Caco-2 (cell line): ENCODE data around the gene ZNRF1. TPM values are rescaled to one million over a fixed set of nuclear protein-coding genes. Genes with fewer than 3 reads are reported as not detected.

Source experiments
- BruUV-seq: library from RNA; stranded (reverse); fragments of 400-500 nt; replicated peaks from 2 replicates; lab custom pipeline; 2021; lab: Mats Ljungman, UMichigan
- CTCF ChIA-PET: fragments of 300-600 bp; sonication (Branson Sonifier 250); formaldehyde crosslinking; loops from one replicate; lab custom pipeline; 2022; ENCODE audit warnings: antibody characterized with exemption; lab: Charles Lee
- POLR2A ChIA-PET: fragments of 300-600 bp; sonication (Branson Sonifier 250); formaldehyde crosslinking; loops from one replicate; lab custom pipeline; 2022; ENCODE audit warnings: antibody characterized with exemption; lab: Charles Lee
- DNase-seq, 2 experiments: peaks; one replicate each; pipeline versions ENCODE4 v3.0.0 to v3.0.0-alpha.2; 2020 to 2022
- H3K27me3 ChIP-seq: replicated peaks from 2 replicates; pipeline ENCODE4 v1.6.0; 2011; ENCODE audit warnings: low read length; ENCODE audit not compliant: control insufficient read depth, insufficient read depth
- H3K36me3 ChIP-seq: 2 replicates; pipeline ENCODE4 v1.5.1; 2011; ENCODE audit warnings: low read length; ENCODE audit not compliant: control insufficient read depth, insufficient read depth
- H3K4me1 ChIP-seq: fragments of 250-450 bp; sonication (Bioruptor Pico); 2 replicates; pipeline ENCODE4 v1.5.1; 2020; ENCODE audit warnings: mild to moderate bottlenecking
- H3K4me3 ChIP-seq: 2 replicates; pipeline ENCODE4 v1.5.1; 2011; ENCODE audit warnings: low read depth, mild to moderate bottlenecking, control low read depth, low read length
- H3K9me3 ChIP-seq: fragments of 250-450 bp; sonication (Bioruptor Pico); 2 replicates; pipeline ENCODE4 v1.5.1; 2020; ENCODE audit warnings: mild to moderate bottlenecking, moderate library complexity
- H3K27ac Mint-ChIP-seq: one replicate; pipeline ENCODE4 v1.8.0; 2022; ENCODE audit warnings: mixed read lengths; ENCODE audit not compliant: unreplicated experiment
- H3K27me3 Mint-ChIP-seq: one replicate; pipeline ENCODE4 v1.8.0; 2022; ENCODE audit warnings: mixed read lengths; ENCODE audit not compliant: insufficient read depth, unreplicated experiment
- H3K36me3 Mint-ChIP-seq: one replicate; pipeline ENCODE4 v1.8.0; 2022; ENCODE audit warnings: mild to moderate bottlenecking, mixed read lengths; ENCODE audit not compliant: insufficient read depth, unreplicated experiment
- H3K4me1 Mint-ChIP-seq: one replicate; pipeline ENCODE4 v1.8.0; 2022; ENCODE audit warnings: low read depth, mixed read lengths; ENCODE audit not compliant: unreplicated experiment
- H3K4me3 Mint-ChIP-seq: one replicate; pipeline ENCODE4 v1.8.0; 2022; ENCODE audit warnings: mild to moderate bottlenecking, moderate library complexity, mixed read lengths; ENCODE audit not compliant: unreplicated experiment
- H3K9me3 Mint-ChIP-seq: one replicate; pipeline ENCODE4 v1.8.0; 2022; ENCODE audit warnings: mixed read lengths; ENCODE audit not compliant: unreplicated experiment
- CTCF ChIP-seq, 2 experiments: fragments of 200-600 bp in 1 of 2; IDR thresholded peaks; 1 replicate in 1 of 2; 2 replicates in 1 of 2; pipeline versions ENCODE4 v1.5.1 to v1.8.0; 2011 to 2022; ENCODE audit warnings: antibody characterized with exemption in 1 of 2, control low read depth in 1 of 2, inconsistent platforms in 1 of 2, low read depth in 1 of 2, low read length in 1 of 2, mild to moderate bottlenecking in 1 of 2, moderate library complexity in 1 of 2; ENCODE audit not compliant: insufficient read depth in 1 of 2, severe bottlenecking in 1 of 2, unreplicated experiment in 1 of 2
- intact Hi-C: fragments of 100-400 bp; cut with micrococcal nuclease; formaldehyde crosslinking; loops from one replicate; pipeline ENCODE4 v1.10.0; 2022; ENCODE audit not compliant: unreplicated experiment
- total RNA-seq: library from RNA; stranded (reverse); gene quantifications from 2 replicates; pipeline ENCODE4 v1.2.3, GENCODE V29; 2022

ZNRF1 gene
- total RNA-seq, 1 experiment from 2014 or later = 68.6 TPM

- Histone ChIP-seq H3K36me3 (0 out of 2 replicates have a peak, but pooled peaks cover 1% of the 10 kb centered on the region), H3K4me1 (peaks cover 12% of the 10 kb centered on the region), H3K4me3 (no peak overlapping the region), H3K27me3 (no peaks in the 10 kb centered on the region), H3K9me3 (no peaks in the 10 kb centered on the region)
- no TSS peak for BruUV-seq
- TF ChIP-seq CTCF (IDR thresholded peaks at IDR 0.05; ENCODE audit: insufficient read depth in 1 of 2, low read depth in 1 of 2, low read length in 1 of 2, severe bottlenecking in 1 of 2, unreplicated experiment in 1 of 2) = no peak
- no peak for DNase-seq
- H3K4me3 Mint-ChIP-seq = no peak overlapping the region
- ChIA-PET CTCF (no interaction called here), POLR2A (no interaction called here)
- H3K9me3 Mint-ChIP-seq = no peaks in the 10 kb centered on the region
- H3K27me3 Mint-ChIP-seq = no peaks in the 10 kb centered on the region
- intact Hi-C loops = no loop called here
- H3K36me3 Mint-ChIP-seq = peaks cover 5% of the 10 kb centered on the region
- no peak overlapping the region for H3K27ac Mint-ChIP-seq
- peaks cover 21% of the 10 kb centered on the region for H3K4me1 Mint-ChIP-seq
Measured at GRCh38 chr16:75007443-75007842, 8.6 kb downstream of the ZNRF1 start.

GRCh38 chr16:75010427-75010826 is 11.6 kb downstream of the ZNRF1 start:
- Histone ChIP-seq H3K9me3 (no peaks in the 10 kb centered on the region), H3K27me3 (no peaks in the 10 kb centered on the region), H3K36me3 (no peaks in the 10 kb centered on the region), H3K4me1 (no peaks in the 10 kb centered on the region), H3K4me3 (no peak overlapping the region)
- intact Hi-C loops = no loop called here
- ChIA-PET POLR2A (no interaction called here), CTCF (no interaction called here)
- no peak for DNase-seq
- H3K27ac Mint-ChIP-seq = no peak overlapping the region
- peaks cover under 1% of the 10 kb centered on the region for H3K36me3 Mint-ChIP-seq
- H3K4me3 Mint-ChIP-seq = no peak overlapping the region
- H3K4me1 Mint-ChIP-seq = peaks cover 20% of the 10 kb centered on the region
- no TSS peak for BruUV-seq
- no peak for TF ChIP-seq CTCF (IDR thresholded peaks at IDR 0.05; ENCODE audit: insufficient read depth in 1 of 2, low read depth in 1 of 2, low read length in 1 of 2, severe bottlenecking in 1 of 2, unreplicated experiment in 1 of 2)
- no peaks in the 10 kb centered on the region for H3K9me3 Mint-ChIP-seq
- H3K27me3 Mint-ChIP-seq = no peaks in the 10 kb centered on the region

- Mint-ChIP-seq H3K27ac (no peak overlapping the region), H3K36me3 (peaks cover 12% of the 10 kb centered on the region), H3K4me3 (no peak overlapping the region), H3K4me1 (peaks cover 20% of the 10 kb centered on the region), H3K27me3 (no peaks in the 10 kb centered on the region), H3K9me3 (no peaks in the 10 kb centered on the region)
- Histone ChIP-seq H3K4me1 (no peaks in the 10 kb centered on the region), H3K27me3 (no peaks in the 10 kb centered on the region), H3K4me3 (no peak overlapping the region), H3K36me3 (no peaks in the 10 kb centered on the region), H3K9me3 (no peaks in the 10 kb centered on the region)
- ChIA-PET POLR2A (no interaction called here), CTCF (interaction anchor here (1.0 kb wide), 1 partner anchor 13 kb away, joined by 3 read pairs; the partner anchor contains the start of gene ZNRF1)
- no TSS peak for BruUV-seq
- TF ChIP-seq CTCF (IDR thresholded peaks at IDR 0.05; ENCODE audit: insufficient read depth in 1 of 2, low read depth in 1 of 2, low read length in 1 of 2, severe bottlenecking in 1 of 2, unreplicated experiment in 1 of 2) = no peak
- intact Hi-C loops = no loop called here
- DNase-seq = no peak
Measured at GRCh38 chr16:75011634-75012307, 12.9 kb downstream of the ZNRF1 start.
